GM21528 (cell line): ENCODE results near the gene THBS2.
"Not testable (repeated sequence)": the region's sequence is repeated elsewhere in the genome, so short reads cannot be mapped to it uniquely, and the experiment has no call there.

Source experiments
- ATAC-seq: cut with Tn5 transposase; IDR thresholded peaks from one replicate; pipeline ENCODE4 v1.9.1; 2021; ENCODE audit warnings: mild to moderate bottlenecking, moderate library complexity; ENCODE audit not compliant: unreplicated experiment, low FRiP score

Gene THBS2

DNA sequence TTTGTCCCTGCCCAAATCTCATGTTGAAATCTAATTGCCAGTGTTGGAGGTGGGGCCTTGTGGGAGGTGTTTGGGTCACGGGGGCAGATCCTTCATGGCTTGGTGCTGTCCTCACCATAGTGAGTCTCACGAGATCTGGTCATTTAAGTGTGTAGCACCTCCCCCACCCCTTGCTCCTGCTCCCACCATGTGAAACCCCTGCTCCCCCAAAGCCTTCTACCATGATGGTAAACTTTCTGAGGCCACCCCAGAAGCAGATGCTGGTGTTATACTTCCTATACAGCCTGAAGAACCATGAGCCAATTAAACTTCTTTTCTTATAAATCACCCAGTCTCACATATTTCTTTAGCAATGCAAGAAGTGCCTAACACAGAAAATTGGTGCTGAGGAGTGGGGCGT, 19.9 kb upstream of the THBS2 start:
- ATAC-seq = no peak

DNA sequence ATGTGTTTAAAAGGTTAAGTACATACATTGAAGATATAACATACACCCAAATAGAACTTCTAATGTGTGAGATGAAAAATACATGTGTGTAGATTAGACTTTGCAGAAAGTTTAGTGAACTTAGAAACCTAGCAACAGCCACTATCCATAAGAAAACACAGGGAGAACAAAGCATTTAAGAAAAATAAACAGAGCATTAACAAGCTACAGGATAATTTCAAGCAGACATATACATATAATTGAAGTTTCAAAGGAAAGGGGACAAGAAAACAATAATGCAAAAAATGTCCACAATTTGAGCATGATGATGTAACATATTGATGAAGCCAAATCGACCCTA, 18.2 kb upstream of the THBS2 start:
- no peak for ATAC-seq

- ATAC-seq = no peak
These were observed 17.7 kb upstream of the THBS2 start for GRCh38 chr6:169271158-169271876.

DNA sequence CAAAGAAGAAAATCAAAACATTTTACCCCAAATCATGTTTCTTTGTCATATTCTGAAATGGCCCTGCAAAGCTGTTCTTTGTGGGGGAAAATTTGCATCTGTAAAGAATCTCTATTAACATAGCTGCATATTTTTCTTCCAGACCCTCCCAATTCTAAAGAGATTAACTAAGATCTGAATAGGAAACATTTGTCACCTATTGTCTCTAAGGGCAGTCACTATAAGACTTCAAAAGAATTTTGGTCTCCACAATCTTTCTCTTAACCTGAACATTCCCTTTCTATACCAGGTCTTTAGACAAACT, 16.4 kb upstream of the THBS2 start:
- ATAC-seq = not testable (repeated sequence)

GRCh38 chr6:169269180-169270076, 15.8 kb upstream of the THBS2 start:
- no peak for ATAC-seq

GRCh38 chr6:169268276-169268675, 14.6 kb upstream of the THBS2 start:
- ATAC-seq = no peak

- no peak for ATAC-seq
These were observed 13.3 kb upstream of the THBS2 start for GRCh38 chr6:169266746-169267591.

DNA sequence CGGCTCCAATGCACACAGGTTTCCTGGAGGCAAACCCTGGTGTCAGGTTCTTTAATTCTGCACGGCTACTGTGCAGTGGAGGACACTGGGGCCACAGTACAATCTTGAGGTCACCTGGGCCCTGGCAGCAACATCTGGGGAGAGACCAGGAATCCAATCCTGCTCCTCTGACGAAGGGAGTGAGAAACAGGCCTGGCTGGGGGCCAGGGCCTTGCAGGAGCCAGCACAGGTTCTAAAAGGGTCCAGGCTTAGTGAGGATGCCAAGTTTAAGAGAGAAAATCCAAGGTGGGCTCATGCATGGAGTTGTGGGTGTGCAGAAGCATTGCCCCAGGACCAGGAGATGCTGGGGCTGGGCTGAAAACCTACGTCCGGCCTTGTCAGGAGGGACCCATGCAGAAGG, 12.6 kb upstream of the THBS2 start:
- ATAC-seq = no peak

DNA sequence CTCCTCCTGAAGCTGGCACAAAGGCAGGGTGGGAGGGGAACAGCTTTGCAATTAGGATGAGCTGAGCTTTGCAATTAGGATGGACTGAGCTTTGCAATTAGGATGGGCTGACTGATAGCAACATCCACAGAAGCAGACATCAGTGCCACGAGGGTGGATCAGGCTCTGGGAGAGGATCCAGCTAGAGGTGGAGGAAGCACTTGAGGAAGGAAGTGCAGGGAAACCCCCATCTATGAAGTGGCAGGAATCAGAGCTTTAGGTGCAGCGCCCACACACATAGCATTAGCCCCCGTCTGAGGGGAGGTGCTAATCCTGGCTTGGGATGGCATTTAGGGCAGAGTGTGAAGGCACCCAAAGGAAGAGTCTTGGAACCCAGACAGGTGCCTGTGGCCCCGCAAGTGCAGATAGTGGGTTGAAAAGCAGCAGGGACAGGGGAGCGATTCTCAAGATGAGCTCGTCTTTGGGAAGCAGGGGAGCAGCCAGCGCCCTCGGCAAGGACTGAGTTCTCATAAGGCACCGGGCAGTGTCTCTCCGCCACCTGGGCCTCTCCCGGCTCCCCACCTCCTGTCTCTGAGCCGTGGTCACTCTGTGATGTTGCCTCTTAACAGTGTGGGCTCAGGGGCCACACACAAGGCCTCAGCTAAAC, 12.0 kb upstream of the THBS2 start:
- ATAC-seq = no peak

DNA sequence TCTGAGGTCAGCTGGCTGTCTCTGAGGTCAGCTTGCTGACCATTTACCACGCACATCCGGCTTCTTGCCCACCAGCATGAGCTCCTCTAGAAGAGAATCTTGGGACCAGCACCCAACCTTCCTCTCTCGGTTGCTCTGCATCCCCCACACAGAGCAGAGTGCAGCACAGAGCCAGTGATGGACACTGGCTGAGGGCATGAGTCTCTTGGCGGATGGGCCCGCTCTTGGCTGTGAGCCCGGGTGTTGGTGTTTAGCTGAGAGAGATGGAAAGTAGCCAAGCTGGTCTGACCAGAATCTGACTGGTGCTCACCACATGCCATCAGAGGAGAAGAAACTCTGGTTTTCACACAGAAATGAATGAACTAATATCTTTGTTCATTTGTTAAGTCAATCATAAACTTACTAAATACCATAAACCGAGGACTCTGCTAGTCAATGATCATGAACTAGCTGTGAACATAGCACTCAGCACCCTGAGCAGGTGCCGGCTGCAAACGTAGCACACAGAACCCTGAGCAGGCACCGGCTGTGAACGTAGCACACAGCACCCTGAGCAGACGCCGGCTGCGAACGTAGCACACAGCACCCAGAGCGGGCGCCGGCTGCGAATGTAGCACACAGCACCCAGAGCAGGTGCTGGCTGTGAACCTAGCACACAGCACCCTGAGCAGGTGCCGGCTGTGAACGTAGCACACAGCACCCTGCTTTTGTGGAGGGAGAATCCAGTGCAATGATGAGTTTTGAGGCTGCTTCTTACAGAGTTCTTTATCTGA, 10.4 kb upstream of the THBS2 start:
- ATAC-seq = no peak

- no peak for ATAC-seq
These were observed 9.7 kb upstream of the THBS2 start for GRCh38 chr6:169263374-169263773.

GRCh38 chr6:169262602-169263001, 9.0 kb upstream of the THBS2 start:
- not testable (repeated sequence) for ATAC-seq

GRCh38 chr6:169256518-169256917, 2.9 kb upstream of the THBS2 start:
- ATAC-seq = no peak

- no peak for ATAC-seq
These were observed 2.4 kb upstream of the THBS2 start for GRCh38 chr6:169256061-169256460.

DNA sequence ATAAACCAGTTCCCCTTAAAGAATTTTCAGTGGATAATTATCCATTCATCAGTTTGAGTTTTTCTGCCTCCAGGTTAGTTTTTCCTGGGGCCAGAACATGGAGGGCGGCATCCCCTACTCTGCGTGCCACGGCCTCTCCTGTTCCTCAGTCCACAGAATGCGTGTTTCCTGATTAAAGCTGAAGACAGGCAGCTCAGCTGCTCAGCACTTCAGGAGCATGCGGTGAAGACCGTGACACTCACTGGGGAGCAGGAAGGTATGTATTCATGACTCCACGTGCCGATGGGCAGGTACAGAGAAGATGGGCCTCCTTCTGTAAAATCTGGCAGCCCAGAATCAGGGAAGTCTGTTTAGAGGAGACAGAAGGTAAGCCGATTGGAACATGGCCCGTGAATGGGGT, 2.0 kb upstream of the THBS2 start:
- ATAC-seq = no peak

- no peak for ATAC-seq
These were observed 1.0 kb upstream of the THBS2 start for GRCh38 chr6:169254456-169255316.

DNA sequence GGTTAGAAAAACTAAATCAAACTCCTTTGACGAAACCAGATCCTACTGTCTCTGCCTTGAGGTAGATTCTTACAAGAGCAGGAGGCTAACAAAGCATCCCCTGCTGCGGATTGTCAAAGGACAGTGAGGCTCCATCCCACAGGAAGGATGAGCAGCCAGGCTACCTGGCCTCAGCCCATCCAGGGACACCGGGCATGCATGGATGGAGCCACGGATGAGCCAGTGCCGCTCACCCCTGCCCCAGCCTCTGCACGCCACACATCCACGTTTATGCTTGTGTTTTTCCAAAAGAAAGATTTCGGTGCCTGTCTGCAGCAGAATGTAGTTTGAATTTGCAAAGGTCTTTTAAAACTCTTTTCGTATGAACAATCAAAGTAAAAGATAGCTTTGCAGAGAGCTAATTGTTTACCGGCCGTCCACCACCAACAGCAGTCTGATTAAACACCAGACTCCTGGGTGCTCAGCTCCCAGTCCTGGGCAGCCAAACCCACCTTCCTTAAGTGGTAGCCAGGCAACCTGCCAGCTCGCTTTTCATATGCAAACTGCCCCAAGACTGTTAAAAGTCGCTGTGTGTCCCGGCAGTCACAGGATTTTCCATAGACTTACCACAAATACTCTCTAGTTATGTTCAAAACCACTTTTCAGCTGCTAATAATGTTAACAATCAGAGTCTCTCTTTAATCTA, 999 bp downstream of the THBS2 start:
- ATAC-seq = no peak

- ATAC-seq = no peak
These were observed 1.7 kb downstream of the THBS2 start for GRCh38 chr6:169251822-169252504.
